ENCODE results near the gene KIF26A. TPM values are rescaled to one million over a fixed set of nuclear protein-coding genes. Genes with fewer than 3 reads are reported as not detected.

The KIF26A gene
- total and polyA plus RNA-seq, 10 donors: 0.72 to 21.9 (median 9.2) TPM

GRCh38 chr14:104219731-104220214 is 81.4 kb downstream of the KIF26A start:
- no peak overlapping the region for H3K4me3 ChIP-seq
- peaks cover 0 to 55% (median 18%) of the 10 kb centered on the region in 7 donors for H3K27me3 ChIP-seq (replicated peaks in 1 of 7)
- H3K4me1 ChIP-seq: peaks cover 0 to 33% (median 11%) of the 10 kb centered on the region in 6 donors
- 39 to 58% (median 45%) methylated on average over 16 to 22 of the region's 22 CpGs for WGBS, 5 donors
- H3K36me3 ChIP-seq: no peaks in the 10 kb centered on the region
- peak; percentile 54 for DNase-seq
- no peaks in the 10 kb centered on the region for H3K9me3 ChIP-seq
- intact Hi-C loops (cut with DNase I; ENCODE audit: low total_unique reads): no loop called here
- H3K27ac ChIP-seq: no peak overlapping the region
- no peak for TF ChIP-seq POLR2AphosphoS5 (IDR thresholded peaks at IDR 0.05)
- TF ChIP-seq POLR2A (IDR thresholded peaks at IDR 0.05): no peak
- TF ChIP-seq, protein P1, sequence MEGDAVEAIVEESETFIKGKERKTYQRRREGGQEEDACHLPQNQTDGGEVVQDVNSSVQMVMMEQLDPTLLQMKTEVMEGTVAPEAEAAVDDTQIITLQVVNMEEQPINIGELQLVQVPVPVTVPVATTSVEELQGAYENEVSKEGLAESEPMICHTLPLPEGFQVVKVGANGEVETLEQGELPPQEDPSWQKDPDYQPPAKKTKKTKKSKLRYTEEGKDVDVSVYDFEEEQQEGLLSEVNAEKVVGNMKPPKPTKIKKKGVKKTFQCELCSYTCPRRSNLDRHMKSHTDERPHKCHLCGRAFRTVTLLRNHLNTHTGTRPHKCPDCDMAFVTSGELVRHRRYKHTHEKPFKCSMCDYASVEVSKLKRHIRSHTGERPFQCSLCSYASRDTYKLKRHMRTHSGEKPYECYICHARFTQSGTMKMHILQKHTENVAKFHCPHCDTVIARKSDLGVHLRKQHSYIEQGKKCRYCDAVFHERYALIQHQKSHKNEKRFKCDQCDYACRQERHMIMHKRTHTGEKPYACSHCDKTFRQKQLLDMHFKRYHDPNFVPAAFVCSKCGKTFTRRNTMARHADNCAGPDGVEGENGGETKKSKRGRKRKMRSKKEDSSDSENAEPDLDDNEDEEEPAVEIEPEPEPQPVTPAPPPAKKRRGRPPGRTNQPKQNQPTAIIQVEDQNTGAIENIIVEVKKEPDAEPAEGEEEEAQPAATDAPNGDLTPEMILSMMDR (IDR thresholded peaks at IDR 0.05 in 8 of 11, conservative IDR thresholded peaks at IDR 0.05 in 3 of 11): no peak

GRCh38 chr14:104220215-104221070 is 82.1 kb downstream of the KIF26A start:
- peak in 1 of 3 donors; percentile 22 for TF ChIP-seq POLR2AphosphoS5 (IDR thresholded peaks at IDR 0.05)
- TF ChIP-seq POLR2A (IDR thresholded peaks at IDR 0.05): no peak
- WGBS, 5 donors: 55 to 72% (median 63%) methylated on average over 27 to 40 of the region's 40 CpGs
- Histone ChIP-seq H3K27me3 (replicated peaks in 1 of 7) (peaks cover 0 to 58% (median 19%) of the 10 kb centered on the region in 7 donors), H3K9me3 (no peaks in the 10 kb centered on the region), H3K27ac (peak overlapping the region in 1 of 8 donors; percentile 16), H3K4me1 (peaks cover 0 to 35% (median 12%) of the 10 kb centered on the region in 6 donors), H3K36me3 (no peaks in the 10 kb centered on the region), H3K4me3 (no peak overlapping the region)
- DNase-seq: peak; percentile 64
- intact Hi-C loops (cut with DNase I; ENCODE audit: low total_unique reads): no loop called here

- Histone ChIP-seq H3K4me3 (no peak overlapping the region), H3K4me1 (peaks cover 0 to 35% (median 12%) of the 10 kb centered on the region in 6 donors), H3K27me3 (replicated peaks in 1 of 7) (peaks cover 0 to 58% (median 19%) of the 10 kb centered on the region in 7 donors), H3K9me3 (no peaks in the 10 kb centered on the region), H3K27ac (no peak overlapping the region), H3K36me3 (no peaks in the 10 kb centered on the region)
- intact Hi-C loops (cut with DNase I; ENCODE audit: low total_unique reads): no loop called here
- peak; percentile 51 for DNase-seq
- TF ChIP-seq, protein P1 (IDR thresholded peaks at IDR 0.05 in 8 of 11, conservative IDR thresholded peaks at IDR 0.05 in 3 of 11): no peak
- TF ChIP-seq POLR2AphosphoS5 (IDR thresholded peaks at IDR 0.05): no peak
- TF ChIP-seq POLR2A (IDR thresholded peaks at IDR 0.05): no peak
- 75 to 88% (median 76%) methylated on average over 3 to 14 of the region's 14 CpGs for WGBS, 5 donors
Observed at GRCh38 chr14:104221071-104221625, 82.8 kb downstream of the KIF26A start.

DNA sequence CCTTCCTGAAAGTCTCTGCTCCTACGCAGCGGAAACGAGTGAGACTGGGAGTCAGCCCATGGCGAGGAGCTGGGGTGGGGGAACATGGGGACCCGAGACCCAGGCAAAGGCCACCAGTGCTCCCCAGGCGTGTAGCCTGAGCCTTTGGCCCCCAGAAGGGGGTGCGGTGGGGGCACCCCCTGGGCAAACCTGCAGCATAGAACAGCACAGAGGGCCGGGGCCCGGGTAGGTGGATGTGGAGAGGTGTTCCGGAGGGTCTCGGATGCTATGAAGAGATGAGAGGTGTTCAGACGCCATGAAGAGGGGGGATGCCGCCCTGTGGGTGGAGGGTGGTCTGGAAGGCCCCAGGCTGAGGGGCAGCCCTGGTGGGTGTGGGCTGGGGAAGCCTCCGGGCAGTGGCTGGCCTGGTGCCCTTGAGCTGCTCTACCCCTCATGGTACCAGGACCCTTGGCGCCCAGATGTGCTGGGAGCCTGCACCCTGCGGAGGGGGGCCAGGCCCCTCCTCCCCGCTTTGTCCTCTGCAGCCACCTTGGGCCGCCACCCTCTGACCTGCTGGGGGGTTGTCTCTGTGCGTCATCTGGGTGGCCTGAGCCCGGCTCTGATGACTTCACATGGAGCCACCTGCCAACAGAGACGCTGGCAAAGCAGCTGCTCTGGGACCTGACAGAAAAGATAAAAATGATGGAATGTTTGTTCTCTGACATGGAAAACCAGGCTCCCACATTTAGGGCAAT is 83.4 kb downstream of the KIF26A start:
- intact Hi-C loops (cut with DNase I; ENCODE audit: low total_unique reads): no loop called here
- 88 to 95% (median 93%) methylated on average over 19 to 21 of the region's 21 CpGs for WGBS, 5 donors
- no peak overlapping the region for H3K4me3 ChIP-seq
- peaks cover 0 to 41% (median 12%) of the 10 kb centered on the region in 6 donors for H3K4me1 ChIP-seq
- H3K27me3 ChIP-seq (replicated peaks in 1 of 7): peaks cover 0 to 58% (median 19%) of the 10 kb centered on the region in 7 donors
- DNase-seq: peak; percentile 56
- no peaks in the 10 kb centered on the region for H3K36me3 ChIP-seq
- no peak overlapping the region for H3K27ac ChIP-seq
- peaks cover 0 to 2% (median under 1%) of the 10 kb centered on the region in 8 donors for H3K9me3 ChIP-seq
- TF ChIP-seq POLR2A (IDR thresholded peaks at IDR 0.05) (no peak), POLR2AphosphoS5 (IDR thresholded peaks at IDR 0.05) (no peak)
- TF ChIP-seq, protein P1 (IDR thresholded peaks at IDR 0.05 in 8 of 11, conservative IDR thresholded peaks at IDR 0.05 in 3 of 11): no peak
